COLO668 (cell line): ENCODE measurements around the gene PTH1R.

Experiments used
- DNase-seq: peaks from one replicate; lab custom pipeline; 2025; ENCODE audit not compliant: unreplicated experiment; lab: John Stamatoyannopoulos, UW

PTH1R gene

GRCh38 chr3:46897829-46898320, 20.4 kb downstream of the PTH1R start:
- DNase-seq: no peak

GRCh38 chr3:46898321-46899150, 21.0 kb downstream of the PTH1R start:
- DNase-seq: peak; percentile 30

GRCh38 chr3:46899151-46900006, 21.9 kb downstream of the PTH1R start:
- DNase-seq: no peak

GRCh38 chr3:46900007-46900292, 22.4 kb downstream of the PTH1R start:
- DNase-seq: peak; percentile 25

- DNase-seq: no peak
Observed at GRCh38 chr3:46900356-46900755, 22.8 kb downstream of the PTH1R start.

- no peak for DNase-seq
Observed at GRCh38 chr3:46901061-46901460, 23.5 kb downstream of the PTH1R start.

GRCh38 chr3:46901591-46902187, 24.2 kb downstream of the PTH1R start:
- DNase-seq: no peak

- no peak for DNase-seq
Observed at GRCh38 chr3:46902188-46902631, 24.7 kb downstream of the PTH1R start.

- DNase-seq: no peak
Observed at GRCh38 chr3:46903341-46904302, 26.1 kb downstream of the PTH1R start.

GRCh38 chr3:46904303-46905212, 27.0 kb downstream of the PTH1R start:
- no peak for DNase-seq

GRCh38 chr3:46905213-46905560, 27.7 kb downstream of the PTH1R start:
- DNase-seq: no peak

- DNase-seq: no peak
Observed at GRCh38 chr3:46905661-46906451, 28.3 kb downstream of the PTH1R start.

GRCh38 chr3:46906471-46907058, 29.0 kb downstream of the PTH1R start:
- DNase-seq: no peak

- no peak for DNase-seq
Observed at GRCh38 chr3:46907271-46907670, 29.8 kb downstream of the PTH1R start.

- DNase-seq: no peak
Observed at GRCh38 chr3:46907960-46908293, 30.4 kb downstream of the PTH1R start.

- no peak for DNase-seq
Observed at GRCh38 chr3:46908294-46908985, 30.9 kb downstream of the PTH1R start.

- DNase-seq: no peak
Observed at GRCh38 chr3:46908986-46909534, 31.5 kb downstream of the PTH1R start.
